ENCODE measurements around the gene RBM20. TPM values are rescaled to one million over a fixed set of nuclear protein-coding genes. Genes with fewer than 3 reads are reported as not detected.

The RBM20 gene
- total and polyA plus RNA-seq, 2 of the 13 experiments (the other 11 are each of a cell fraction or from before 2014, with no cell fraction given) = 0.02 to 0.22 TPM

DNA sequence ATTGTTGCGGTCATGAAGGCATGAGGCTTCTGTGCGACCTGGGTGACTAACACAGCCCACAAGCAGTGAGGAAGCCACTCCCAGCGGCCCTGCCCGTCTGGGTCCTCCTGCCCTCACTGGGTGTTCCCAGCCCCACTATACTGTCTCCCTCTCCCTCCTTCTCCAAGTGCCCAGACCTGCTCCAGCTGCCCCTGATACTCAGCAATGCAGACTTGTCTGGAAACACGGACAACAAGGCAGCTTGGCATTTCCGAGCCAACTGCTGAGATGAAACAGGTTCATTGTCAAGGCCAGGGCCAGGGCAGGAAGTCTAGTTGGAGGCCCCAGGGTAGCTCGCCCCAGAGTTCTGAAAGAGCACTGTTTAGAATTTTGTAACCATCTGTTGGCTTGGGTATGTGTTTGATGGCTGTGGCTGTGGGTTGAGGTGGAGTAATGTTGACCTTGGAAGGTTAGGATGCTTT is 95.7 kb downstream of the RBM20 start (continued):
- TF ChIP-seq, protein P1, sequence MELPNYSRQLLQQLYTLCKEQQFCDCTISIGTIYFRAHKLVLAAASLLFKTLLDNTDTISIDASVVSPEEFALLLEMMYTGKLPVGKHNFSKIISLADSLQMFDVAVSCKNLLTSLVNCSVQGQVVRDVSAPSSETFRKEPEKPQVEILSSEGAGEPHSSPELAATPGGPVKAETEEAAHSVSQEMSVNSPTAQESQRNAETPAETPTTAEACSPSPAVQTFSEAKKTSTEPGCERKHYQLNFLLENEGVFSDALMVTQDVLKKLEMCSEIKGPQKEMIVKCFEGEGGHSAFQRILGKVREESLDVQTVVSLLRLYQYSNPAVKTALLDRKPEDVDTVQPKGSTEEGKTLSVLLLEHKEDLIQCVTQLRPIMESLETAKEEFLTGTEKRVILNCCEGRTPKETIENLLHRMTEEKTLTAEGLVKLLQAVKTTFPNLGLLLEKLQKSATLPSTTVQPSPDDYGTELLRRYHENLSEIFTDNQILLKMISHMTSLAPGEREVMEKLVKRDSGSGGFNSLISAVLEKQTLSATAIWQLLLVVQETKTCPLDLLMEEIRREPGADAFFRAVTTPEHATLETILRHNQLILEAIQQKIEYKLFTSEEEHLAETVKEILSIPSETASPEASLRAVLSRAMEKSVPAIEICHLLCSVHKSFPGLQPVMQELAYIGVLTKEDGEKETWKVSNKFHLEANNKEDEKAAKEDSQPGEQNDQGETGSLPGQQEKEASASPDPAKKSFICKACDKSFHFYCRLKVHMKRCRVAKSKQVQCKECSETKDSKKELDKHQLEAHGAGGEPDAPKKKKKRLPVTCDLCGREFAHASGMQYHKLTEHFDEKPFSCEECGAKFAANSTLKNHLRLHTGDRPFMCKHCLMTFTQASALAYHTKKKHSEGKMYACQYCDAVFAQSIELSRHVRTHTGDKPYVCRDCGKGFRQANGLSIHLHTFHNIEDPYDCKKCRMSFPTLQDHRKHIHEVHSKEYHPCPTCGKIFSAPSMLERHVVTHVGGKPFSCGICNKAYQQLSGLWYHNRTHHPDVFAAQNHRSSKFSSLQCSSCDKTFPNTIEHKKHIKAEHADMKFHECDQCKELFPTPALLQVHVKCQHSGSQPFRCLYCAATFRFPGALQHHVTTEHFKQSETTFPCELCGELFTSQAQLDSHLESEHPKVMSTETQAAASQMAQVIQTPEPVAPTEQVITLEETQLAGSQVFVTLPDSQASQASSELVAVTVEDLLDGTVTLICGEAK (IDR thresholded peaks at IDR 0.05) = no peak
- TF ChIP-seq, protein P1 (CRISPR knock-in tag; IDR thresholded peaks at IDR 0.05) = 0 out of 2 replicates have a peak, but pooled peaks have one; percentile 51
- TF ChIP-seq, protein P2, sequence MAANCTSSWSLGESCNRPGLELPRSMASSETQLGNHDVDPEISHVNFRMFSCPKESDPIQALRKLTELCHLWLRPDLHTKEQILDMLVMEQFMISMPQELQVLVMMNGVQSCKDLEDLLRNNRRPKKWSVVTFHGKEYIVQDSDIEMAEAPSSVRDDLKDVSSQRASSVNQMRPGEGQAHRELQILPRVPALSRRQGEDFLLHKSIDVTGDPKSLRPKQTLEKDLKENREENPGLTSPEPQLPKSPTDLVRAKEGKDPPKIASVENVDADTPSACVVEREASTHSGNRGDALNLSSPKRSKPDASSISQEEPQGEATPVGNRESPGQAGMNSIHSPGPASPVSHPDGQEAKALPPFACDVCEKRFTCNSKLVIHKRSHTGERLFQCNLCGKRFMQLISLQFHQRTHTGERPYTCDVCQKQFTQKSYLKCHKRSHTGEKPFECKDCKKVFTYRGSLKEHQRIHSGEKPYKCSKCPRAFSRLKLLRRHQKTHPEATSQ (CRISPR knock-in tag; IDR thresholded peaks at IDR 0.05; ENCODE audit: borderline replicate concordance) = no peak
- TF ChIP-seq, protein P3, sequence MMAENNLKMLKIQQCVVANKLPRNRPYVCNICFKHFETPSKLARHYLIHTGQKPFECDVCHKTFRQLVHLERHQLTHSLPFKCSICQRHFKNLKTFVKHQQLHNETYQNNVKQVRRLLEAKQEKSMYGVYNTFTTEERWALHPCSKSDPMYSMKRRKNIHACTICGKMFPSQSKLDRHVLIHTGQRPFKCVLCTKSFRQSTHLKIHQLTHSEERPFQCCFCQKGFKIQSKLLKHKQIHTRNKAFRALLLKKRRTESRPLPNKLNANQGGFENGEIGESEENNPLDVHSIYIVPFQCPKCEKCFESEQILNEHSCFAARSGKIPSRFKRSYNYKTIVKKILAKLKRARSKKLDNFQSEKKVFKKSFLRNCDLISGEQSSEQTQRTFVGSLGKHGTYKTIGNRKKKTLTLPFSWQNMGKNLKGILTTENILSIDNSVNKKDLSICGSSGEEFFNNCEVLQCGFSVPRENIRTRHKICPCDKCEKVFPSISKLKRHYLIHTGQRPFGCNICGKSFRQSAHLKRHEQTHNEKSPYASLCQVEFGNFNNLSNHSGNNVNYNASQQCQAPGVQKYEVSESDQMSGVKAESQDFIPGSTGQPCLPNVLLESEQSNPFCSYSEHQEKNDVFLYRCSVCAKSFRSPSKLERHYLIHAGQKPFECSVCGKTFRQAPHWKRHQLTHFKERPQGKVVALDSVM (CRISPR knock-in tag; IDR thresholded peaks at IDR 0.05) = no peak
- TF ChIP-seq AGO2 (optimal IDR thresholded peaks at IDR 0.05; ENCODE audit: low read depth, low read length) (no peak), SMAD9 (CRISPR knock-in tag; IDR thresholded peaks at IDR 0.05) (no peak), TP53 (CRISPR knock-in tag; conservative IDR thresholded peaks at IDR 0.05) (no peak)
- TF ChIP-seq, protein P4, sequence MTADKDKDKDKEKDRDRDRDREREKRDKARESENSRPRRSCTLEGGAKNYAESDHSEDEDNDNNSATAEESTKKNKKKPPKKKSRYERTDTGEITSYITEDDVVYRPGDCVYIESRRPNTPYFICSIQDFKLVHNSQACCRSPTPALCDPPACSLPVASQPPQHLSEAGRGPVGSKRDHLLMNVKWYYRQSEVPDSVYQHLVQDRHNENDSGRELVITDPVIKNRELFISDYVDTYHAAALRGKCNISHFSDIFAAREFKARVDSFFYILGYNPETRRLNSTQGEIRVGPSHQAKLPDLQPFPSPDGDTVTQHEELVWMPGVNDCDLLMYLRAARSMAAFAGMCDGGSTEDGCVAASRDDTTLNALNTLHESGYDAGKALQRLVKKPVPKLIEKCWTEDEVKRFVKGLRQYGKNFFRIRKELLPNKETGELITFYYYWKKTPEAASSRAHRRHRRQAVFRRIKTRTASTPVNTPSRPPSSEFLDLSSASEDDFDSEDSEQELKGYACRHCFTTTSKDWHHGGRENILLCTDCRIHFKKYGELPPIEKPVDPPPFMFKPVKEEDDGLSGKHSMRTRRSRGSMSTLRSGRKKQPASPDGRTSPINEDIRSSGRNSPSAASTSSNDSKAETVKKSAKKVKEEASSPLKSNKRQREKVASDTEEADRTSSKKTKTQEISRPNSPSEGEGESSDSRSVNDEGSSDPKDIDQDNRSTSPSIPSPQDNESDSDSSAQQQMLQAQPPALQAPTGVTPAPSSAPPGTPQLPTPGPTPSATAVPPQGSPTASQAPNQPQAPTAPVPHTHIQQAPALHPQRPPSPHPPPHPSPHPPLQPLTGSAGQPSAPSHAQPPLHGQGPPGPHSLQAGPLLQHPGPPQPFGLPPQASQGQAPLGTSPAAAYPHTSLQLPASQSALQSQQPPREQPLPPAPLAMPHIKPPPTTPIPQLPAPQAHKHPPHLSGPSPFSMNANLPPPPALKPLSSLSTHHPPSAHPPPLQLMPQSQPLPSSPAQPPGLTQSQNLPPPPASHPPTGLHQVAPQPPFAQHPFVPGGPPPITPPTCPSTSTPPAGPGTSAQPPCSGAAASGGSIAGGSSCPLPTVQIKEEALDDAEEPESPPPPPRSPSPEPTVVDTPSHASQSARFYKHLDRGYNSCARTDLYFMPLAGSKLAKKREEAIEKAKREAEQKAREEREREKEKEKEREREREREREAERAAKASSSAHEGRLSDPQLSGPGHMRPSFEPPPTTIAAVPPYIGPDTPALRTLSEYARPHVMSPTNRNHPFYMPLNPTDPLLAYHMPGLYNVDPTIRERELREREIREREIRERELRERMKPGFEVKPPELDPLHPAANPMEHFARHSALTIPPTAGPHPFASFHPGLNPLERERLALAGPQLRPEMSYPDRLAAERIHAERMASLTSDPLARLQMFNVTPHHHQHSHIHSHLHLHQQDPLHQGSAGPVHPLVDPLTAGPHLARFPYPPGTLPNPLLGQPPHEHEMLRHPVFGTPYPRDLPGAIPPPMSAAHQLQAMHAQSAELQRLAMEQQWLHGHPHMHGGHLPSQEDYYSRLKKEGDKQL (CRISPR knock-in tag; IDR thresholded peaks at IDR 0.05; ENCODE audit: low read depth) = peak; percentile 61; the same call in 1 of the 2 replicates
- TF ChIP-seq, protein P5, sequence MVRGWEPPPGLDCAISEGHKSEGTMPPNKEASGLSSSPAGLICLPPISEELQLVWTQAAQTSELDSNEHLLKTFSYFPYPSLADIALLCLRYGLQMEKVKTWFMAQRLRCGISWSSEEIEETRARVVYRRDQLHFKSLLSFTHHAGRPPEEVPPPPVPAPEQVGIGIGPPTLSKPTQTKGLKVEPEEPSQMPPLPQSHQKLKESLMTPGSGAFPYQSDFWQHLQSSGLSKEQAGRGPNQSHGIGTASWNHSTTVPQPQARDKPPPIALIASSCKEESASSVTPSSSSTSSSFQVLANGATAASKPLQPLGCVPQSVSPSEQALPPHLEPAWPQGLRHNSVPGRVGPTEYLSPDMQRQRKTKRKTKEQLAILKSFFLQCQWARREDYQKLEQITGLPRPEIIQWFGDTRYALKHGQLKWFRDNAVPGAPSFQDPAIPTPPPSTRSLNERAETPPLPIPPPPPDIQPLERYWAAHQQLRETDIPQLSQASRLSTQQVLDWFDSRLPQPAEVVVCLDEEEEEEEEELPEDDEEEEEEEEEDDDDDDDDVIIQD (CRISPR knock-in tag; IDR thresholded peaks at IDR 0.05; ENCODE audit: low read depth) = peak; percentile 11; the same call in 1 of the 2 replicates
